Fibroblast of mammary gland (primary cell): ENCODE results near the gene BRD1.

ENCODE experiments used
- DNase-seq: peaks from one replicate; pipeline ENCODE4 v3.0.0-alpha.2; 2010; ENCODE audit warnings: low read depth
- H3K4me3 ChIP-seq: 2 replicates; pipeline ENCODE4 v1.5.1; 2011; ENCODE audit warnings: low read depth, mild to moderate bottlenecking, low read length, moderate library complexity; ENCODE audit not compliant: control insufficient read depth
- TF ChIP-seq, protein P1 (sequence below): conservative IDR thresholded peaks from 2 replicates; pipeline ENCODE4 v1.5.1; 2011; ENCODE audit warnings: low read depth, low read length, inconsistent platforms; ENCODE audit not compliant: control insufficient read depth, insufficient read depth

Gene BRD1

GRCh38 chr22:49815641-49816091 is 12.0 kb downstream of the BRD1 start:
- H3K4me3 ChIP-seq, result no peak overlapping the region
- no peak for DNase-seq
- TF ChIP-seq, protein P1, sequence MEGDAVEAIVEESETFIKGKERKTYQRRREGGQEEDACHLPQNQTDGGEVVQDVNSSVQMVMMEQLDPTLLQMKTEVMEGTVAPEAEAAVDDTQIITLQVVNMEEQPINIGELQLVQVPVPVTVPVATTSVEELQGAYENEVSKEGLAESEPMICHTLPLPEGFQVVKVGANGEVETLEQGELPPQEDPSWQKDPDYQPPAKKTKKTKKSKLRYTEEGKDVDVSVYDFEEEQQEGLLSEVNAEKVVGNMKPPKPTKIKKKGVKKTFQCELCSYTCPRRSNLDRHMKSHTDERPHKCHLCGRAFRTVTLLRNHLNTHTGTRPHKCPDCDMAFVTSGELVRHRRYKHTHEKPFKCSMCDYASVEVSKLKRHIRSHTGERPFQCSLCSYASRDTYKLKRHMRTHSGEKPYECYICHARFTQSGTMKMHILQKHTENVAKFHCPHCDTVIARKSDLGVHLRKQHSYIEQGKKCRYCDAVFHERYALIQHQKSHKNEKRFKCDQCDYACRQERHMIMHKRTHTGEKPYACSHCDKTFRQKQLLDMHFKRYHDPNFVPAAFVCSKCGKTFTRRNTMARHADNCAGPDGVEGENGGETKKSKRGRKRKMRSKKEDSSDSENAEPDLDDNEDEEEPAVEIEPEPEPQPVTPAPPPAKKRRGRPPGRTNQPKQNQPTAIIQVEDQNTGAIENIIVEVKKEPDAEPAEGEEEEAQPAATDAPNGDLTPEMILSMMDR, result no peak

DNA sequence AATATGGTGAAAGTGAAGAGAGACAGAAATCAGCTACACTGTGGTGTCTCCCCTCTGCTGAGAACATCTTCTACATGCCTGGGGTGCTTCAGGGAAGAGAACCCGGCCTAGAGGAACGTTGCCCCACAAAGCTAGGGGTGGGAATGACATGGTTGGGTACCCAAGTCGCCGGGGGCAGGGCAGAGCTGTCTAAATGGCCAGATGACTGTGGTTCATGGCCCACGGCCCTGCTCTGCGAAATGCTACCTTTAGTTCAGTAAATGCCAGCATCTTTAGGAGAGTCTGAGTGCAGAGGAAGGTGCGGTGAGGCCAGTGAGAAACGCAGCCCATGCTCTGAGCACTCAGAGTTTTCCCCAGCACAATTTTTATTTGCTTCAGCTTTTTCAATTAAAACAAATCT is 12.8 kb downstream of the BRD1 start:
- TF ChIP-seq, protein P1, result no peak
- DNase-seq, result no peak
- no peak overlapping the region for H3K4me3 ChIP-seq

- TF ChIP-seq, protein P1, result no peak
- no peak for DNase-seq
- no peak overlapping the region for H3K4me3 ChIP-seq
Observed at GRCh38 chr22:49814164-49814686, 13.4 kb downstream of the BRD1 start.

DNA sequence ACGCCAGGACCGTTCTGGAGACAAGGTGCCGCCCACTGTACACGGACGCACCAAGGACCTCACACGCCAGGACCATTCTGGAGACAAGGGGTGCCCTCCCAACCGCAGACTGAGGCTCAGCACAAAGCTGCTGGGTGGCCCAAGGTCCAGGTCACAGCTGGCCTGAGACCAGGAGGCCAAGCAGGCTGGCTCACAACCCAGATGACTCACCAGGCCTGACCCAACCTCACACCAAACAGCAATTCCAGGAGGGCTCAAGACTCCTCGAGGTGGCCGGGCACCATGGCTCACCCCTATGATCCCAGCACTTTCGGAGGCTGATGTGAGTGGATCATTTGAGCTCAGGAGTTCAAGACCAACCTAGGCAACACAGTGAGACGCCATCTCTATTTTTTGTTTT is 14.8 kb downstream of the BRD1 start:
- DNase-seq, result peak; percentile 68
- no peak overlapping the region for H3K4me3 ChIP-seq
- TF ChIP-seq, protein P1, result no peak

DNA sequence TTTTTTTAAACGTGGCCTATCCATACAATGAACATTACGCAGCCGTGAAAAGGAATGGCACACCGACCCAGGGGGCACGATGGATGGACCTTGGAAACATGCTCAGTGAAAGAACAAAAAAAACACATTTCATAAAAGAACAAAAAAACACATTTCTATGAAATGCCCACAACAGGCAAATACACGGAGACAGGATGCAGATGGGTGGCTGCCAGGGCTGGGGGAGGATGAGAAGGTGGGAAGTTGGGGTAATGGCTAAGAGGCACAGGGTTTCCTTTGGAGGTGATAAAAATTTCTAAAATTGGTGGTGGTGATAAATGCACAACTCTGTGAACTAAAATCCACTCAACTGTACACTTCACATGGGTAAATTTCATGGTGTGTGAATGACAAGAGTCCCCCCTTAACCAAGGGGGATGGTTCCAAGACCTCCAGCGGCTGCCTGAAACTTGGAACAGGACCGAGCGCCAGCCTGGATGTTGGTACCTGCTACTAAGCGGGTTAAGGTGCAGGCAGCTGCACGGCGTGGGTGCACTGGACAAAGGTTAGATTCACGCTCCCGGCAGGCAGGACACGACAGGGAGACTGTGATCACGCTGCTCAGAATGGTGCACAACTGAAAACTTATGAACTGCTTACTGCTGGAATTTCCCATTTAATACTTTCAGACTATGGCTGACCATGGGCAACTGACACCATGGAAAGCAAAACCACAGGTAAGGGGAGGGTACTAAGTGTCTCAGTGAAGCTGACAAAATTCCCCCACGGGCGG is 16.5 kb downstream of the BRD1 start:
- TF ChIP-seq, protein P1, result no peak

GRCh38 chr22:49810363-49811019 is 17.2 kb downstream of the BRD1 start:
- no peak for DNase-seq
- no peak overlapping the region for H3K4me3 ChIP-seq

More for the DNA sequence above, 16.5 kb downstream of the BRD1 start:
- H3K4me3 ChIP-seq, result no peak overlapping the region
- no peak for DNase-seq

More at GRCh38 chr22:49810363-49811019, 17.2 kb downstream of the BRD1 start:
- TF ChIP-seq, protein P1, result no peak
